Measurements from ENCODE around the gene NFATC1. TPM values are rescaled to one million over a fixed set of nuclear protein-coding genes. Genes with fewer than 3 reads are reported as not detected.

Gene NFATC1
- polyA plus RNA-seq, 1 of the 3 experiments (the other 2 are of a cell fraction): 0.02 TPM

DNA sequence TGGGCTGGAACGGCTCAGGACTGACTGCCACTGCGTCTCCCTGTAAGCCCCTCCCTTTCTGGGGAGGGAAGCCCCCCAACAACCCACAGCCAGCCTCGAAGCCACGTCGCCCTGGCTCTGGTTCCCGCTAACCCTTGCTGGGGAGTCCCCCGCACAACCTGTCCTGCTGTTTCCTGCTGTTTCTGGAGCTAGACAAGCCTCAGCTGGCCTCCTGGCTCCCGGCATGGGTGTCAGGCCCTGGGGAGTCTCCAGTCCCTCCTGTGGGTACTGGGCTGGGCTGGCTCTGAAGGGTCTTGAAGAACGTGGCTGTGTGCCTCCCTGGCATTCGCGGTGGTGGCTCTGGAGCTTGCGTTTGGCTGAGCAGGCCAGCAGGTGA, 20.9 kb downstream of the NFATC1 start (continued):
- TF ChIP-seq, protein P1, sequence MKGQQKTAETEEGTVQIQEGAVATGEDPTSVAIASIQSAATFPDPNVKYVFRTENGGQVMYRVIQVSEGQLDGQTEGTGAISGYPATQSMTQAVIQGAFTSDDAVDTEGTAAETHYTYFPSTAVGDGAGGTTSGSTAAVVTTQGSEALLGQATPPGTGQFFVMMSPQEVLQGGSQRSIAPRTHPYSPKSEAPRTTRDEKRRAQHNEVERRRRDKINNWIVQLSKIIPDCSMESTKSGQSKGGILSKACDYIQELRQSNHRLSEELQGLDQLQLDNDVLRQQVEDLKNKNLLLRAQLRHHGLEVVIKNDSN (IDR thresholded peaks at IDR 0.05; ENCODE audit: borderline replicate concordance, low read depth): no peak

DNA sequence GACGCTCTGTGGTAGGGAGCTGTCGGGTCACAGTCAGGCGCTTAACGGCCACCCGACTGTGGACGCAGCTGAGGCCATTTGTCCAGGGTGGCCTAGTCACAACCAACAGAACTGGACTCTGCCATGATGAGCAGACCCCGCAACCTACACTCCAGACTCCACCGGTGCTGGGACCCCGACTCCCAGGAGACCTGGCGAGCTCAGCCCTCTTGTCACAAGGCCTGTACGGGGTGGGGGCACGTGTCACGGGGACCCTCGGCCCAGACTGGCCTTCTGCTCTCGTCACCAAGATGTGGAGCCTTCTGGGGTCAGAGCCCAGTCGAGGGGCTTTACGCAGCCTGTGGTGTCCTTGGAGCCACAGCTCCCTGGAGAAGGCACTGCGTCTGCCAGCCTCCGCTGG, 22.5 kb downstream of the NFATC1 start:
- no peak overlapping the region for H3K4me3 ChIP-seq (ENCODE audit: low read depth in 2 of 2, low read length in 1 of 2)
- no peaks in the 10 kb centered on the region for H3K9me3 ChIP-seq
- WGBS (ENCODE audit: low lambda C conversion rate): 23% methylated on average over 14 of the region's 19 CpGs
- DNase-seq: no peak
- no peaks in the 10 kb centered on the region for H3K9me2 ChIP-seq
- no peak overlapping the region for H3K9ac ChIP-seq
- POLR2A ChIA-PET: no interaction called here
- H3K36me3 ChIP-seq (replicated peaks in 1 of 2; ENCODE audit: control insufficient read depth in 1 of 2, insufficient read depth in 2 of 2, low read length in 1 of 2): no peaks in the 10 kb centered on the region
- H3K79me2 ChIP-seq (ENCODE audit: insufficient read depth): no peaks in the 10 kb centered on the region
- H3K4me1 ChIP-seq (ENCODE audit: control insufficient read depth in 1 of 2, insufficient read depth in 2 of 2, low read depth in 1 of 2, low read length in 1 of 2): no peaks in the 10 kb centered on the region
- no peak overlapping the region for H2AFZ ChIP-seq (ENCODE audit: low read depth)
- TF ChIP-seq TEAD4 (IDR thresholded peaks at IDR 0.05; ENCODE audit: borderline replicate concordance, insufficient read depth): no peak
- no peak for TF ChIP-seq TAF1 (IDR thresholded peaks at IDR 0.05; ENCODE audit: borderline replicate concordance, low read depth, low read length)
- TF ChIP-seq TCF12 (IDR thresholded peaks at IDR 0.05): no peak
- TF ChIP-seq RXRA (IDR thresholded peaks at IDR 0.05; ENCODE audit: borderline replicate concordance, low read depth): no peak
- TF ChIP-seq MXI1 (IDR thresholded peaks at IDR 0.05; ENCODE audit: low read depth, low read length): no peak
- TF ChIP-seq FOXM1 (IDR thresholded peaks at IDR 0.05; ENCODE audit: low read depth): no peak
- no peak for TF ChIP-seq ELF1 (IDR thresholded peaks at IDR 0.05)
- TF ChIP-seq, protein P1 (IDR thresholded peaks at IDR 0.05; ENCODE audit: borderline replicate concordance, low read depth): no peak
- H3K27ac ChIP-seq (ENCODE audit: low read depth in 2 of 2, low read length in 1 of 2): no peak overlapping the region
- CTCF ChIA-PET: no interaction called here
- H3F3A ChIP-seq (replicated peaks; ENCODE audit: insufficient read depth): no peaks in the 10 kb centered on the region
- no peaks in the 10 kb centered on the region for H4K20me1 ChIP-seq (ENCODE audit: insufficient read depth)
- peaks cover 85% of the 10 kb centered on the region for H3K27me3 ChIP-seq (ENCODE audit: insufficient read depth)
- H3K4me2 ChIP-seq: no peak overlapping the region

DNA sequence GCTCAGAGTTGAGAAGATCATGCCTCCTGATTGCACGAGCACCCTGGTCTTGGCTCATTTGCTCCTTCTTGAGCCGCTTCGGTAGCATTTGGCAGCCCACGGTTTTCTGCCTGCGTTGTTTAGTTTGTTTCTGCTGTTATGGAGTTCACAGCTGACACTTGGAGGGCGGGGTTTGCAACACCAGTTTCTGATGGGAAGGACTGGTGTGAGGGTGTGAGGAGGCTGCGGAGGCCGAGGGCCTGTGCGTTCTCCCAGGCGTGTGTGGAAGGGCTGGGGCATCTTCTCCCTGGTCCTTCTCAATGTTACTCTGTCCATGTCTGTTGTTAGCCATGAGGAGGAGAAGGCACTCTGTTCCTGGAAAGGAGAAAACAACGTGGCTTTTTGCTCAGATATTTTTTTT, 22.9 kb downstream of the NFATC1 start:
- 31% methylated on average over 8 of the region's 11 CpGs for WGBS (ENCODE audit: low lambda C conversion rate)
- H3K9me2 ChIP-seq: no peaks in the 10 kb centered on the region
- no peak for DNase-seq
- POLR2A ChIA-PET: no interaction called here
- H3K36me3 ChIP-seq (replicated peaks in 1 of 2; ENCODE audit: control insufficient read depth in 1 of 2, insufficient read depth in 2 of 2, low read length in 1 of 2): no peaks in the 10 kb centered on the region
- H3K4me1 ChIP-seq (ENCODE audit: control insufficient read depth in 1 of 2, insufficient read depth in 2 of 2, low read depth in 1 of 2, low read length in 1 of 2): no peaks in the 10 kb centered on the region
- no peaks in the 10 kb centered on the region for H4K20me1 ChIP-seq (ENCODE audit: insufficient read depth)
- H3K27ac ChIP-seq (ENCODE audit: low read depth in 2 of 2, low read length in 1 of 2): no peak overlapping the region
- no peak overlapping the region for H3K4me2 ChIP-seq
- CTCF ChIA-PET: no interaction called here
- H3K9me3 ChIP-seq: no peaks in the 10 kb centered on the region
- peaks cover 85% of the 10 kb centered on the region for H3K27me3 ChIP-seq (ENCODE audit: insufficient read depth)
- H3F3A ChIP-seq (replicated peaks; ENCODE audit: insufficient read depth): no peaks in the 10 kb centered on the region
- no peaks in the 10 kb centered on the region for H3K79me2 ChIP-seq (ENCODE audit: insufficient read depth)
- H2AFZ ChIP-seq (ENCODE audit: low read depth): no peak overlapping the region
- H3K4me3 ChIP-seq (ENCODE audit: low read depth in 2 of 2, low read length in 1 of 2): no peak overlapping the region
- no peak overlapping the region for H3K9ac ChIP-seq
- no peak for TF ChIP-seq FOXJ3 (CRISPR knock-in tag; IDR thresholded peaks at IDR 0.05)
- no peak for TF ChIP-seq NFIC (IDR thresholded peaks at IDR 0.05; ENCODE audit: borderline replicate concordance)
- no peak for TF ChIP-seq FOSL2 (IDR thresholded peaks at IDR 0.05; ENCODE audit: borderline replicate concordance, low read depth)
- TF ChIP-seq YY1 (IDR thresholded peaks at IDR 0.05; ENCODE audit: low read depth): no peak
- TF ChIP-seq, protein P2, sequence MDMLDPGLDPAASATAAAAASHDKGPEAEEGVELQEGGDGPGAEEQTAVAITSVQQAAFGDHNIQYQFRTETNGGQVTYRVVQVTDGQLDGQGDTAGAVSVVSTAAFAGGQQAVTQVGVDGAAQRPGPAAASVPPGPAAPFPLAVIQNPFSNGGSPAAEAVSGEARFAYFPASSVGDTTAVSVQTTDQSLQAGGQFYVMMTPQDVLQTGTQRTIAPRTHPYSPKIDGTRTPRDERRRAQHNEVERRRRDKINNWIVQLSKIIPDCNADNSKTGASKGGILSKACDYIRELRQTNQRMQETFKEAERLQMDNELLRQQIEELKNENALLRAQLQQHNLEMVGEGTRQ (IDR thresholded peaks at IDR 0.05; ENCODE audit: borderline replicate concordance, low read depth, low read length): no peak
- no peak for TF ChIP-seq MEF2A (IDR thresholded peaks at IDR 0.05; ENCODE audit: borderline replicate concordance, low read depth)
- TF ChIP-seq, protein P3, sequence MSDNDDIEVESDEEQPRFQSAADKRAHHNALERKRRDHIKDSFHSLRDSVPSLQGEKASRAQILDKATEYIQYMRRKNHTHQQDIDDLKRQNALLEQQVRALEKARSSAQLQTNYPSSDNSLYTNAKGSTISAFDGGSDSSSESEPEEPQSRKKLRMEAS (IDR thresholded peaks at IDR 0.05; ENCODE audit: low read depth): no peak
- no peak for TF ChIP-seq NRF1 (IDR thresholded peaks at IDR 0.05; ENCODE audit: low read depth, low read length)
- no peak for TF ChIP-seq JUND (IDR thresholded peaks at IDR 0.05)
- no peak for TF ChIP-seq TEAD4 (IDR thresholded peaks at IDR 0.05; ENCODE audit: borderline replicate concordance, insufficient read depth)
- no peak for TF ChIP-seq MXI1 (IDR thresholded peaks at IDR 0.05; ENCODE audit: low read depth, low read length)
- no peak for TF ChIP-seq SMC3 (IDR thresholded peaks at IDR 0.05; ENCODE audit: low read depth, low read length)
- no peak for TF ChIP-seq TAF1 (IDR thresholded peaks at IDR 0.05; ENCODE audit: borderline replicate concordance, low read depth, low read length)
- TF ChIP-seq GABPA (IDR thresholded peaks at IDR 0.05; ENCODE audit: low read depth): no peak
